ENCODE results near the gene IGFL4. TPM values are rescaled to one million over a fixed set of nuclear protein-coding genes. Genes with fewer than 3 reads are reported as not detected.

Gene IGFL4
- total RNA-seq, 1 experiment from 2014 or later, result not detected

GRCh38 chr19:46030812-46031550 lies 9.8 kb downstream of the IGFL4 start:
- DNase-seq (ENCODE audit: low read depth), result no peak
- in situ Hi-C loops (cut with HindIII; ENCODE audit: low pct_unique_long_range_greater_than_20kb, low sequenced_read_pairs), result no loop called here

- in situ Hi-C loops (cut with HindIII; ENCODE audit: low pct_unique_long_range_greater_than_20kb, low sequenced_read_pairs), result no loop called here
Measured at GRCh38 chr19:46025835-46026234, 15.0 kb downstream of the IGFL4 start.

DNA sequence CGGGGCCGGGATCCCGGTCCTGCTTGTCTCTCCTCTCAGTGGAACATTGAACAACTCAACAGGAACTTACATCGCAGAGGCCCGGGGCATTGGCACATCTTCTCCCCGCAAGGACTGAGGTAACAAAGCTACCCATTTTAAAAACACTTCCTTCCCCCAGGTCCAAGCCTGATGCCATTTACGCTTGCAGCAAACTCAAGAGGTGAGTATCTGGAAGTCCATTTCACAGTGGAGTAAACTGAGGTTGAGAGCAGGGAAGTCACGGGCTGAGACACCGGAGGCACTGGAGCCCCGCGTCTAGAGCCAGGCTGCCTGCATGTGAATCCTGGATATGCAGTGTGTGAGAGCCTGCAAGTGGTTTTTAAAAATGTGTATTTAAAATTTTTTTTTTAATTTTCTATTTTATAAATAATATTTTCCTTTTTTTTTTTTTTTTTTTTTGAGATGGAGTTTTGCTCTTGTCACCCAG lies 17.5 kb downstream of the IGFL4 start:
- in situ Hi-C loops (cut with HindIII; ENCODE audit: low pct_unique_long_range_greater_than_20kb, low sequenced_read_pairs), result no loop called here
- DNase-seq (ENCODE audit: low read depth), result no peak

More at GRCh38 chr19:46025835-46026234, 15.0 kb downstream of the IGFL4 start:
- no peak for DNase-seq (ENCODE audit: low read depth)

GRCh38 chr19:46022431-46023310 lies 18.1 kb downstream of the IGFL4 start, which contains the start of gene PGLYRP1:
Gene PGLYRP1 (minus strand): TSS chr19:46023053. CDS start chr19:46023021, 32 bp downstream.
- in situ Hi-C loops (cut with HindIII; ENCODE audit: low pct_unique_long_range_greater_than_20kb, low sequenced_read_pairs), result no loop called here
- no peak for DNase-seq (ENCODE audit: low read depth)

DNA sequence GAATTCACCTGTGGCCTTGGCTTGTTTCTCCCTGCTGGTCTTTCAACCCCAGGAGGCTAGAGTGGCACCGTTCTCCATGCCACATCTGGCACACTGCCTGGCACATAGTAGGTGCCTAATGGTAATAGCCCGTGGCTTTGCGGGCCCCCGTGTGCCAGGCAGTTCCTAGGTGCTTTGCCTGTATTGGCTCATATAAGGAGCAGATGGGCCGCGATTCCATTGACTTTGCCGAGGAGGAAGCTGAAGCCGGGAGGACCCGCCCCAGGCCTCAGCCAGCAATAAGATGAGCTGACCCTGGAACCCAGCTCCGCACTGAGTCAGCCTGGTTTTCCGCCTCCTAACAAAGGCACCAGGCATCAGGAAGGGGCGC lies 18.8 kb downstream of the IGFL4 start:
- no peak for DNase-seq (ENCODE audit: low read depth)
- in situ Hi-C loops (cut with HindIII; ENCODE audit: low pct_unique_long_range_greater_than_20kb, low sequenced_read_pairs), result no loop called here

DNA sequence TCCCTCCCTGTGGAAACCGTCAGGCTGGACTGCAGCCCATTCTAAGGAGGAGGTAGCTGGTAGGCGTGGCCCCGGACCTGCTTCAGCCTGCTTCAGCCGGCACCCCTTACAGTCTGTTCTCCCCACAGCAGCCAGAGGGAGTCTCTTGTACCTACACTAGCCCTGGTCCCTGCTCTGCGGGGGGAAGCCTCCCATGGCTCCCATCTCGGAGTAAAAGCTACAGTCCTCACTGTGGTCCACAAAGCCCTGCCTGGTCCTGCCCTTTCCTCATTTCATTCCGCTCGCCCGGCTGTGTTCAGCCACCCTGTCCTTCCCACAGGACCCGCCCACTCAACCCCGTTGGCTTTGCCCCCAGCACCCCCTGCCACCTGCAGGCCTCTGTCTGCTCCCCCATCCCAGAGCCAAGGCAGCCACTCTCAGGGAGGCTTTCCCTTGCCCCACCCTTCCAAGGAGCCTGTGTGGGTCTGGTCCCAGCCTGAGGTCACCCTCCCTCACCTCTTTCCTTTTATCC lies 19.2 kb downstream of the IGFL4 start:
- no peak for DNase-seq (ENCODE audit: low read depth)
- in situ Hi-C loops (cut with HindIII; ENCODE audit: low pct_unique_long_range_greater_than_20kb, low sequenced_read_pairs), result no loop called here

DNA sequence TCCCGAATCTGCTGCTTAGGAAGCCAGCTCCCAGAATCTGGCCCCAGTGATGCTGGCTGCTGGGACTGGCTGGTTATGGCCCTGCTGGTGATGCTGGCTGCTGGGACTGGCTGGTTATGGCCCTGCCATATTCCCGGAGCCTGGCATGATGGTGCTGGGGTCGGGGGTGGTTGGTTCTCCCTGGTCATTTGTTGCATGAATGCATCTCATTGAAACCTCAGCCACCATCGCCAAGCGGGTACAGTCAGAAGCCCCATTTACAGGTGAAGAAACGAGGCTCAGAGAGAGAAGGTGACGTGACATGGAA lies 20.0 kb downstream of the IGFL4 start:
- in situ Hi-C loops (cut with HindIII; ENCODE audit: low pct_unique_long_range_greater_than_20kb, low sequenced_read_pairs), result no loop called here
- DNase-seq (ENCODE audit: low read depth), result no peak

DNA sequence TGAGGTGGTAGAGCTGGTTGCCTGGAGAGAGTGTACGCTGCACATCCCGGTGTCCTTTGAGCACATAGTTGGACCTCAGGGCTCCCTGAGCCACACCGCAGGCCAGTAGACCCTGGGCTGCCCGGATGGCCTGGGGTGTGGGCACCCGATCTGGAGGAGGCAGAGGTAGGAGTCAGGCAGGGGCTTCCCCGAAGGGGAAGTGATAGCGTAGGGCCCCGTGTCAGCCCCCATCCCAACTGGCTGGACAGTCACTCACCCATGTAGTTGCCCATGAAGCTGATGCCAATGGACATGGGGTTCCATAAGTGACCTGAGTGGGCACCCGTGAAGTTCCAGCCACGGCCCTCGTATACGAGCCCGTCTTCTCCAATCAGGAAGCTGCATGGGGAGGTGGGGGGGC lies 21.5 kb downstream of the IGFL4 start:
- DNase-seq (ENCODE audit: low read depth), result no peak
- in situ Hi-C loops (cut with HindIII; ENCODE audit: low pct_unique_long_range_greater_than_20kb, low sequenced_read_pairs), result no loop called here

GRCh38 chr19:46018729-46019251 lies 22.0 kb downstream of the IGFL4 start:
- no peak for DNase-seq (ENCODE audit: low read depth)
- in situ Hi-C loops (cut with HindIII; ENCODE audit: low pct_unique_long_range_greater_than_20kb, low sequenced_read_pairs), result no loop called here

DNA sequence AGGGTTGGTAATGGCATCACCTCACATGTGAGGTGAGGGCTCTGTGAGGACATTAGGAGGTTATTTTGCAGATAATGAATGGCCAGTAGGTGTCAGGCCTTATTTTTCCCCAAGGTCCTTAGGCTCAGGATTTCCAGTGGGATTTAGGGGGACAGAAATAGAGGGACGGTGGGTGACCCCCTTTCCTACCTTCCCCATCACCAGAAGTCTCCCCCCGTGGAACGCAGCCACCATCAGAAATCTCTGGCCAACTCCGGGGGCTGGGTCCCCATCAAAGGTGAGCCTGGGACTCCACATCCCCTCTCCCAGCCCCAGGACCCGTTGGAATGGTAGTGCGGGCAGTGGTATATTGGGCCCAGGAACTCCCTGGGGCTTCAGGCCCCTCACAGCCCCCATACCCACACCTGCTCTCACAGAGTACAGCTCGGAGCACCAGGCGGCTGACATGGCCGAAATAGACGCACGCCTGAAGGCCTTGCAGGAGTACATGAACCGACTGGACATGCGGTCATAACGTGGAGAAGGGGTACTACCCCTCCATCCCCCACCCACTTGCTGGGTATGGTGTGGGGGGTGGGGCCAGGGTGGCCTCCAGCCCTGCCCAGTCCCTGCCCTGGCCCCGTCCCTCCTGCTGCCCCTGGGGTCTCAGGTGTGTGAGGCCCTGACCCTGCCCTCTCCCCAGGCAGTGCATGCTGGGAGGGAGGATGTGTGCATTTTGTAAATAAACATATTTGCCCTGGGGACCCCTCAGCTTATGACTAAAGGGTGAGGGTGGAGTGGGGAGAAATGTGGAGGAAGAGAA lies 22.7 kb downstream of the IGFL4 start:
- in situ Hi-C loops (cut with HindIII; ENCODE audit: low pct_unique_long_range_greater_than_20kb, low sequenced_read_pairs), result no loop called here
- DNase-seq (ENCODE audit: low read depth), result no peak

- in situ Hi-C loops (cut with HindIII; ENCODE audit: low pct_unique_long_range_greater_than_20kb, low sequenced_read_pairs), result no loop called here
Measured at GRCh38 chr19:46017095-46017429, 23.7 kb downstream of the IGFL4 start.

GRCh38 chr19:46016426-46017094 lies 24.2 kb downstream of the IGFL4 start:
- peak; percentile 76 for DNase-seq (ENCODE audit: low read depth)
- in situ Hi-C loops (cut with HindIII; ENCODE audit: low pct_unique_long_range_greater_than_20kb, low sequenced_read_pairs), result no loop called here

More at GRCh38 chr19:46017095-46017429, 23.7 kb downstream of the IGFL4 start:
- no peak for DNase-seq (ENCODE audit: low read depth)

DNA sequence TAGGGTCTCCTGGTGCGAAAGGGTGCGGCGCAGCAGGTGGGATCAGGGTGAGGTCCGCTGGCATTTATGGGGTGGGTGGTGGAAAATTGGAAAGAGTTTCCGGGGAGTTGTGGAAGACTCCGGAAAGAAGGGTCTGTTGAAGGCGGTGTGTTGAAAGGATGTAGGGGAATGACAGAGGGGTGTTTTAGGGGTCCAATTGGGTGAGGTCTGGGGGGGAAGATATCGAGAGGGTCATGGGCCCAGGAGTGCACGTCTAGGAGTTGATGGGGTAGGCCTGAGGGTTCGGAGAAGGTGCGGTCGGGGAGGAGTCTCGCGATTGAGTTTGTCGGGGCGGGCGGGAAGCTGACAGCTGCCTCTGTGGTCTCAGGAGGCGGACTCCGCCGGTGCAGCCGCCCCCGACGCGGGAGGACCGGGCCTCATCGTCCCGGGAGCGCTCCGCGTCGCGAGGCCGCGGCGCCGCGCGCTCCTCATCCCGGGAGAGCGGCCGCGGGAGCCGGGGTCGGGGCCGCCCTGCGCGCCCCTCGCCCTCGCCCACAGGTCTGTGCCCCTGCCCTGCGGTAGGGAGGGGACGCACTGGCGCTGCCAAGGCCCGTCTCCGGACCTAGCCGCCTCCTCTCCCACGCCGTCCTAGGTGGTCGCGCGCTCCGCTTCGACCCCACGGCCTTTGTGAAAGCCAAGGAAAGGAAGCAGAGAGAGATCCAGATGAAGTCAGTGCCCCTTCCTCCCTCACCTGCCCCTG lies 24.9 kb downstream of the IGFL4 start:
- in situ Hi-C loops (cut with HindIII; ENCODE audit: low pct_unique_long_range_greater_than_20kb, low sequenced_read_pairs), result no loop called here
- DNase-seq (ENCODE audit: low read depth), result no peak

GRCh38 chr19:46014941-46015686 lies 25.7 kb downstream of the IGFL4 start:
- DNase-seq (ENCODE audit: low read depth), result peak; percentile 89
- in situ Hi-C loops (cut with HindIII; ENCODE audit: low pct_unique_long_range_greater_than_20kb, low sequenced_read_pairs), result no loop called here

DNA sequence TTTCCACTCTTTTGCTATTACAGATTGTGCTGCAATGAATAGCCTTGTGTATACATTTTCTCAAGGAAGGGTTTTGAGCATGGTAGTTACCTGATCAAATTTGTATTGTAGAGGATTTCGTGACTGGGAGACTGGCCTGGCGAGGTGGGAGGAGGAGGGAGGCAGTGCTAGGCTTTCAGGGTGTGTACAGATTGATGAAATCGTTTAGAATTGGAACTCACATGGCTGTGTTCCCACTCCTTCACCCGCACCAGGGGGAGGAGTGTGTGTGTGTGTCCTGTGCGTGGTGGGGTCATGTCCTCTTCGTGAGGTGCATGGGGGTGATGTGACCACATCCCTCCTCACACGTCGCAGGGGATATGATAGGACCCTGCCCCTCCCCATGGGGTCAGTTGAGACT lies 26.3 kb downstream of the IGFL4 start:
- in situ Hi-C loops (cut with HindIII; ENCODE audit: low pct_unique_long_range_greater_than_20kb, low sequenced_read_pairs), result no loop called here
- DNase-seq (ENCODE audit: low read depth), result no peak

Data from Caki2 (cell line).